Ovary (tissue), 9 donors: Measurements from ENCODE around the gene SEMA6A. TPM values are rescaled to one million over a fixed set of nuclear protein-coding genes. Genes with fewer than 3 reads are reported as not detected.

Experiments used
- DNase-seq, 5 donors: peaks; one replicate each; pipeline ENCODE4 v3.0.0-alpha.2; 2019 to 2020
- H3K27ac ChIP-seq, 2 donors: fragments of 200-600 bp; one replicate each; pipeline versions ENCODE4 v1.5.1 to v1.8.0; 2019 to 2022
- H3K27me3 ChIP-seq: fragments of 200-600 bp; one replicate; pipeline ENCODE4 v1.8.0; 2022
- H3K36me3 ChIP-seq: fragments of 200-600 bp; sonication (generic); one replicate; pipeline ENCODE4 v1.5.1; 2019
- H3K4me1 ChIP-seq: one replicate; pipeline ENCODE4 v1.8.1; 2013; ENCODE audit warnings: mild to moderate bottlenecking, moderate library complexity; ENCODE audit not compliant: insufficient read depth
- H3K4me3 ChIP-seq: fragments of 200-600 bp; sonication (generic); one replicate; pipeline ENCODE4 v1.5.1; 2017
- H3K9me3 ChIP-seq, 2 donors: fragments of 200-600 bp in 1 of 2; sonication (generic) in 1 of 2; one replicate each; pipeline versions ENCODE4 v1.5.1 to v1.8.1; 2013 to 2019; ENCODE audit warnings: mild to moderate bottlenecking in 1 of 2, moderate library complexity in 1 of 2
- CTCF ChIP-seq, 3 donors: fragments of 450-650 bp in 2 of 3; fragments of 200-600 bp in 1 of 3; IDR thresholded peaks; one replicate each; pipeline versions ENCODE4 v1.5.1 to v1.8.0; 2016 to 2022; ENCODE audit warnings: antibody characterized with exemption in 3 of 3, mild to moderate bottlenecking in 1 of 3
- EP300 ChIP-seq: sonication (generic); formaldehyde crosslinking; IDR thresholded peaks from one replicate; pipeline ENCODE4 v1.6.1; 2017; ENCODE audit warnings: antibody characterized with exemption
- POLR2A ChIP-seq: fragments of 450-650 bp; IDR thresholded peaks from one replicate; pipeline ENCODE4 v1.6.1; 2017; ENCODE audit warnings: antibody characterized with exemption, mild to moderate bottlenecking, moderate library complexity
- WGBS, 3 donors: extraction: QIAGEN DNeasy Blood & Tissue Kit in 1 of 3; methylation state at CpG; one replicate each; pipeline versions ENCODE4 v1.1.5 to v1.1.7; 2013 to 2017; 5-methylcytosine and 5-hydroxymethylcytosine counted together
- intact Hi-C, 4 donors: fragments of 100-400 bp; cut with DNase I; formaldehyde crosslinking; loops; one replicate each; pipeline versions ENCODE4 v1.11.0 to v1.15.1; 2022 to 2023
- polyA plus RNA-seq, 2 donors: library from polyadenylated mRNA; stranded (reverse); fragments of 200-250 nt in 1 of 2; fragments of 350-450 nt in 1 of 2; fragmentation: Illumina TruSeq in 1 of 2; extraction: RNeasy Lipid Tissue Mini Kit (QIAGEN cat#74804) in 1 of 2; gene quantifications; one replicate each; pipeline ENCODE4 v1.2.3, GENCODE V29; 2013 to 2014
- total RNA-seq, 7 donors: library from RNA; depleted of rRNA in 2 of 7; stranded (reverse); fragments of >200 nt in 2 of 7; fragmentation: NEBNext Ultra II Directional in 3 of 7; extraction: Animal tissue kit (Norgen Biotek cat#: 25700) in 3 of 7; gene quantifications; one replicate each; pipeline versions ENCODE4 v1.1.0 to v1.2.4, GENCODE V29; 2016 to 2023
- donor health status: DM: no; HTN: no; CAD: no; lungs with moderate emphysema.
- donor health status: DM: no; HTN: no; CAD: no.
- donor health status: Bipolar disorder and iron deficiency.
- donor health status: DM: yes; HTN: yes; CAD: no.
- donor health status: DM: no; HTN: no; CAD: no.
- donor health status: DM: yes; HTN: yes; CAD: no.

Gene SEMA6A
- total and polyA plus RNA-seq, 9 donors = 5.7 to 57.1 (median 26.3) TPM

- no peak for DNase-seq
- Histone ChIP-seq H3K9me3 (no peaks in the 10 kb centered on the region), H3K4me3 (no peak overlapping the region), H3K36me3 (no peaks in the 10 kb centered on the region), H3K27ac (no peak overlapping the region), H3K4me1 (no peaks in the 10 kb centered on the region), H3K27me3 (no peaks in the 10 kb centered on the region)
- TF ChIP-seq CTCF (IDR thresholded peaks at IDR 0.05) (no peak), POLR2A (no peak), EP300 (no peak)
- intact Hi-C loops = no loop called here
- WGBS, 3 donors = 84 to 96% (median 94%) methylated on average over 6 of the region's 6 CpGs
Measured at GRCh38 chr5:116488356-116489041, 86.1 kb downstream of the SEMA6A start.

GRCh38 chr5:116487045-116487444, 87.6 kb downstream of the SEMA6A start:
- Histone ChIP-seq H3K36me3 (no peaks in the 10 kb centered on the region), H3K4me1 (no peaks in the 10 kb centered on the region), H3K27ac (no peak overlapping the region), H3K4me3 (no peak overlapping the region), H3K27me3 (no peaks in the 10 kb centered on the region), H3K9me3 (no peaks in the 10 kb centered on the region)
- intact Hi-C loops = no loop called here
- WGBS, 3 donors = 75 to 89% (median 83%) methylated on average over 1 of the region's 1 CpG
- DNase-seq = no peak
- TF ChIP-seq EP300 (no peak), POLR2A (no peak), CTCF (IDR thresholded peaks at IDR 0.05) (no peak)

- Histone ChIP-seq H3K9me3 (no peaks in the 10 kb centered on the region), H3K4me3 (no peak overlapping the region), H3K27ac (no peak overlapping the region), H3K4me1 (no peaks in the 10 kb centered on the region), H3K27me3 (no peaks in the 10 kb centered on the region), H3K36me3 (no peaks in the 10 kb centered on the region)
- no peak for DNase-seq
- intact Hi-C loops = no loop called here
- TF ChIP-seq POLR2A (no peak), CTCF (IDR thresholded peaks at IDR 0.05) (no peak), EP300 (no peak)
- WGBS, 3 donors = 83 to 92% (median 90%) methylated on average over 8 of the region's 8 CpGs
Measured at GRCh38 chr5:116486588-116486987, 88.0 kb downstream of the SEMA6A start.

- Histone ChIP-seq H3K36me3 (no peaks in the 10 kb centered on the region), H3K9me3 (no peaks in the 10 kb centered on the region), H3K27ac (no peak overlapping the region), H3K4me3 (no peak overlapping the region), H3K4me1 (no peaks in the 10 kb centered on the region), H3K27me3 (no peaks in the 10 kb centered on the region)
- DNase-seq = no peak
- no peak for TF ChIP-seq CTCF (IDR thresholded peaks at IDR 0.05)
- TF ChIP-seq POLR2A = no peak
- no peak for TF ChIP-seq EP300
- intact Hi-C loops = no loop called here
- WGBS, 3 donors = 85 to 96% (median 94%) methylated on average over 4 of the region's 4 CpGs
Measured at GRCh38 chr5:116484645-116485044, 90.0 kb downstream of the SEMA6A start.
